ENCODE measurements around the gene PIAS1. TPM values are rescaled to one million over a fixed set of nuclear protein-coding genes. Genes with fewer than 3 reads are reported as not detected.
"Not testable (repeated sequence)": the region's sequence is repeated elsewhere in the genome, so short reads cannot be mapped to it uniquely, and the experiment has no call there.

PIAS1 gene
- polyA plus RNA-seq, 4 donors, result 40.5 to 50.8 (median 49.1) TPM

DNA sequence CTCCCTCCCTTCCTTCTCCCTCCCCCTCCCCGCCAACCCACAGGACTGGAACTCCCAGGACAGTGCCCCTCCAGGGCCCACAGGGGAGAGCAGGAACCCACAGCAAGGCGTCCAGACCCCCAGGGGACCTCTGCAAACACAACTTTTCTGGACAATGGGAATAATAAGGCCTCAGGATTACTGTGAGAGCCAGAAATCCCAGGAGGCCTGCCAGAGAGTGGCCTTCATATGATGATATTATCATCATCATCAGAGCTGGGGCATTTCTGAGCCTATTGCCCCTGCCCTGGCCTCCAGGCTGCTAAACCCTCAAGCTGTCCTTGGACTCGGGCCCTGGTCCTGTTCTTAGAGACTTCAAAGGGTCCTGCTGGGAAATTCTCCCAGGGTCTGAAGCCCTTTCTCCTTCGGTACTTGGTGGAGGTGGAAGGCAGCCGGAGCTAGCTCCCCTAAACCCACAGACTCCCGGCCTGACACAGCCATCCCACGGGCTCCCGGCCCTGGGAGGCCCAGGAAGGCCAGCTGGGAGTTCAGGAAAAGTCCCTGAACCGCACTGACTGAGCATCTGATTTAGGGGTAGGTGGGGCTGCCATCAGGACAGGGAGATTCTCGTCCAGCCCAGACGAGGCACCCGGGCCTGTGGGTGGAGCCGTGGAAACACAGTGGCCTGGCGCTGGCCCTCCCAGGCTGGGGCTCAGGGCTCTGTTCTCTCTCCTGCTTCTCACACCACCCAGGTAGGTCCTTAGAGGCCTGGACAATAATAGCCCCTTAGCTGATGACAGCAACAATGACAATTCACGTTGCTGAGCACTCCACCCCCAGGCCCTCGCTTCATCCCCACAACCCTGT, 146.1 kb downstream of the PIAS1 start:
- no peak for DNase-seq (ENCODE audit: low read depth in 4 of 4, low spot score in 3 of 4)

DNA sequence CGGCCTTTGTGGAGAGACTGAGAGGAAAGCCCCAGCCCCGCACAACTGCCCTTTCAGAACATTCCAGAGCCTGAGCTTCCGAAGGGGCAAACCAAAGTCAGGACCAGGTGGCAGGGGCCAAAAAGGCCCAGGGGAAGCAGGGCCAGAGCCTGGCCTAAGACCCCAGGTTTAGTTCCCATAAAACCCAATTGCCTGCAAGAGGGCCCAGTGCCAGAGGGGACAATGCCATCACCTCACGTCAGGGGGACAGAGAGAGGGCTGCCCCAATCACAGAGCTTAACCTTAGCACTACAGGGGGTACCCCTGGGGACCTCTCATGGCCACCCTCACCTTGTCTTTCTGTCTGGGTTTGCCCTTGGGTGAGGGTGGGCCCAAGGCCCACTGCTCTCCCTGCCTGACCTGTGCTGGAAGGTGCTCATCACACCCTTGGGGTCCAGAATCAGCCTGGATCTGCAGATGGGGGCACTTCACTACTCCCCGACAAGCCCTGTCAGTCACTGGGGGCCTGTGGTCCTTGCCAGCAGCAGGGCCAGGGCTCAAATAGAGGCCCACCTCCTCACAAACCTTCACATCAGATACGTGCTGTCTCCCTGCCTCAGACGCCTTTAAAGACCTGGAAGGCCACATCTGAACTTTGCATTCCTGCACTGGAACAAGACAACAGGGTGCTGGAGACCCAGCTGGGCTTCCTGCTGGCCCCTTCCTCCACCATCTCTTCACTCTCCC, 147.2 kb downstream of the PIAS1 start:
- no peak for DNase-seq (ENCODE audit: low read depth in 4 of 4, low spot score in 3 of 4)

GRCh38 chr15:68201879-68202261, 147.8 kb downstream of the PIAS1 start:
- DNase-seq (ENCODE audit: low read depth in 4 of 4, low spot score in 3 of 4), result no peak

- DNase-seq (ENCODE audit: low read depth in 4 of 4, low spot score in 3 of 4), result not testable (repeated sequence)
Observed at GRCh38 chr15:68202994-68203393, 148.9 kb downstream of the PIAS1 start.

DNA sequence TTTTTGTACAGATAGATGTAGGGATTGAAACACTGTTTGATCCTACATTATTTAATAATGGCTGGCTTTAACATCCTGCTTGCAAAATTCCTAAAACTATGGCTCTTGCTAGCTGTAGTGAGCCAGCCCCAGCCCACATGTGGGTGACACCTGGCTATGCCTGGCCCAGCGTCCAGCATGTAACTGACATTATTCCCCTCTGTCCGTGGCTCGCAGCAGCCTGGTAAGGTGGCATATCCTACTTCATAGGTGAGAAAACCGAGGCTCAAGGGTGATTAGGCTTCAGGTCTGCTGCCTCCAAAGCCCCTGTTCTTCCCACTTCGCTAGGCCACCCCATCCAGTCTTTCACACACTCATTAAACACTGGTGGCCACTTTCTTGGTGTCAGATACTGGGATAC, 149.4 kb downstream of the PIAS1 start:
- DNase-seq (ENCODE audit: low read depth in 4 of 4, low spot score in 3 of 4), result no peak

- no peak for DNase-seq (ENCODE audit: low read depth in 4 of 4, low spot score in 3 of 4)
Observed at GRCh38 chr15:68203956-68204355, 149.8 kb downstream of the PIAS1 start.

DNA sequence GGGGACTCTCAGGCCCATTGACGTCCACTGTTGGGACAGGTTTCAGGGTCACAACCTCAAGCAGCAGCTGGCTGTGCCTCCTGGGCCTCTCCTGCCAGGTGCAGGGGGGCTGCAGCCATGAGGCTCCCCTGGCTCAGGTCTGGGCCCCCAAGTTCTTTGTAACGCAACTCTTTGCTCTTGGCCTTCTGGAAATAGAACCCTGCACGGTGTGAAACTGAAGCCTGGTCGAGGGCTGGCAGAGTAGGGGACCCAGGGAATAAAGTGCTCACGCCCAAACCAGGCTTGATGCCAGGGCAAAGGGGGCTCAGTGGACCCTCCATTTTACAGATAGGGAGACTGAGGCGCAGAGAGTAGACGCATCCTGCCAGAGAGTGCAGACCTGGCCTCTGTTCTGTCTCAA, 150.2 kb downstream of the PIAS1 start:
- DNase-seq (ENCODE audit: low read depth in 4 of 4, low spot score in 3 of 4), result no peak

DNA sequence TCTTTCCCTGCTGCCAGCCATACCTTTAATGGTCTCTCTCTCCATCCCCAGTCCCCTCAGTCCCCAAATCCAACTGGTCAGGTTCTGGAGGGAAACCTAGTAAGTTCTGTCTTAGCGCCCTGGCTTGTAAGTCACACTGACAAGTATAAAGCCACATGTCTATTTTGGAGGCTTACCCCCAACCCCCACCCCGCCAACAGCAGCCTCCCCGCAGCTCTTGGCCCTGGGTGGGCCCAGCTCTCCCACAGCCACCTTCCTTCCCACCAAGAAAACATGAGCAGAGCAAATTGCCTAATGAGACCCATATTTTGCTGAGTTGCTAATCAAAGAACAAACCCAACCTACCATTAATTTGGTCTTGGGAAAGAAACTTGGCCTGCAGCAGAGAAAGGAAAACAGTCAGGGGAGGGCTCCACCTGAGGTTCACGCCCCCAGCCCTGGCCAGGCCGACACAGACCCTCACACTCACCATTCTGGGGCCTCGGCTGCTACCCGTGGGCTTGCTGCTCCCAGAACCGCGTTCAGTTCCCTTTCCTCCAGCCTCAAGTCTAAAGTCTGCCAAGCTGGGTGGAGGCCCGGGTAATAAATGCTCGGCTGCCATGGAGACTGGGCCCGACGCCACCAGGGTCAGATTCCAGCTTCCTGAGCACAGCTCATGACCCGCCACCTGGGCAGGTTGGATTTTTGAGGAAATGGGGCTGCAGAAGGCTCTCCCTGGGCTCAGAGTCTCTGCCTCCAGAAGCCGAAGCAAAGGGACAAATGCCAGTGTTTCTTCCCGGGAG, 150.9 kb downstream of the PIAS1 start, which contains the start of gene CALML4:
CALML4 (minus strand) TSS at position 557 of the 782 bp plus-strand sequence; CDS start at position 472, 85 bp downstream.
- peak in 3 of 4 donors; percentile 60 to 69 (median 63) for DNase-seq (ENCODE audit: low read depth in 4 of 4, low spot score in 3 of 4)

DNA sequence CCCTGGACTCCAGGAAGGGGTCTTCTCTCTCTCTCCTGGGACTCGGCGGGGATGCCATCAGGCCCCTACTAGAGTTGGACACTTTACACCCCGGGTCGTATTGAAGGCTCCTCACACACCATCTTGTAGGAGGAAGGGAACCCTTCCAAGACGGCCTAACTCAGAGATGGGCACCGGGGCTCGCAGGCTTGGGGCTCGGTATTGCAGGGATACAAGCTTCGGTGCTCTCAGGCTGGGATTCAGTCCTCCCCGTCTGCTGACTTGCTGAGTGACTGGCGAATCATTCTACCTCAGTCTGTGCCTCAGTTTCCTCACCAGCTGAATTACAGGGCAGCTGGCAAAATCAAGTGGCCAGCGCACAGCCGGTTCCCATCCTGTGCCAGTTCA, 151.4 kb downstream of the PIAS1 start:
- DNase-seq (ENCODE audit: low read depth in 4 of 4, low spot score in 3 of 4), result no peak

- no peak for DNase-seq (ENCODE audit: low read depth in 4 of 4, low spot score in 3 of 4)
Observed at GRCh38 chr15:68205954-68206539, 151.9 kb downstream of the PIAS1 start.

DNA sequence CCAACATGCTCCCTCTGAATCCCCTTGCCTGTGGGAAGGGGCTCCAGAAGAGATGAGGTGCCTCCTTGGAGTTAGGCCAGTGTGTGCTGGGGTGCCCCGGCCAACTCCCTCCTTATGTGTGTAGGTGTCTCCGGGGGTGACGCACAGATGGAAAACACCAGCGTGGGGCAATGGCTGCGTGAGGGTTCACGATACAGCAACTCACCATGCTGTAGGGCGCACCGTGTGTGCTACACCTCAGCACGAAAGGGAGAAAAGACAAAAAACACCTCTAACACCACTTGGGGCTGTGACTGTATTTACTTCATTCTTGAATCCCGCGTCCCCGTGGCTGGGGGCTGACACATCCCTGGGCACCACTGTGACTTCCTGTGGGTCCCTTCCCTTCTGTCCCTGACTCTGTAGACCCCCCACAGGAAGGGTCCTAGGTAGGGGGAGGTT, 152.6 kb downstream of the PIAS1 start:
- DNase-seq (ENCODE audit: low read depth in 4 of 4, low spot score in 3 of 4), result no peak

DNA sequence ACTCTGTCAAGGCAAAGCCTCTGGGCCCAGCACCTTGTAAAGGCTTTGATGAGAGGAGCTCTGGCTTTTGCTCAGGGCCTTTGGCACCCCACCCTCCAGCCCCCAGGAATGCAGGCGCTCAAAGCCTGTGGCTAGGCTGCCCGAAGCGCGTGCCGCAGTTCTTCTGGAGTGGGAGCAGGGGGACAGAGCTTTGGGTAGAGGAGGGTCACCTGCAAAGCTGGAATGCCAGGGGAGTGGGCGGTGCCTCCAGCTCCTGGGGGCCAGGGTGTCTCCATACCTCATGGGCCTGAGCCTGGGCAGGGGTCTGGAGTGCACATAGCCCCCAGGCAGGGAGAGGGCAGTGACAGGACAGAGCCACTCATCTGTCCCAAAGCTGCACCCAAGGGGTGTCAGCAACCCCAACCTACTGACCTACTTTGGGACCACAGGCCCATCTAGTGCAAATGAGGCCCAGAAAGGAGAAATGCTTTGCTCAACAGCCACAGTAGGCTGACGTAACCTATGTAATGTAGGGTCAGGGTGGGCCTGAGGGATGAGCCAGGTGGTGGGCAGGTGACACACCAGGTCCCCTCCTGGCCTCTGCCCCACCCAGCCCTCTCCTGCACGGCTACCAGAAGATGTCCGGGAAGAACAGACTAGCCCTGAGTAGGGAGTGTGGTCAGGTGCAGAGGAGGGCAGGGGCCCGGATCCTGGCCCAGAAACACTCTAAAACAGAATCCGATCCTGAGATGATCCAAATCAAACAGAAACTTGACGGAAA, 153.2 kb downstream of the PIAS1 start:
- DNase-seq (ENCODE audit: low read depth in 4 of 4, low spot score in 3 of 4), result no peak

GRCh38 chr15:68208136-68208535, 154.0 kb downstream of the PIAS1 start:
- DNase-seq (ENCODE audit: low read depth in 4 of 4, low spot score in 3 of 4), result no peak

GRCh38 chr15:68208636-68209240, 154.6 kb downstream of the PIAS1 start:
- DNase-seq (ENCODE audit: low read depth in 4 of 4, low spot score in 3 of 4), result no peak

- DNase-seq (ENCODE audit: low read depth in 4 of 4, low spot score in 3 of 4), result no peak
Observed at GRCh38 chr15:68209272-68209671, 155.2 kb downstream of the PIAS1 start.

- DNase-seq (ENCODE audit: low read depth in 4 of 4, low spot score in 3 of 4), result no peak
Observed at GRCh38 chr15:68209735-68210408, 155.8 kb downstream of the PIAS1 start.

DNA sequence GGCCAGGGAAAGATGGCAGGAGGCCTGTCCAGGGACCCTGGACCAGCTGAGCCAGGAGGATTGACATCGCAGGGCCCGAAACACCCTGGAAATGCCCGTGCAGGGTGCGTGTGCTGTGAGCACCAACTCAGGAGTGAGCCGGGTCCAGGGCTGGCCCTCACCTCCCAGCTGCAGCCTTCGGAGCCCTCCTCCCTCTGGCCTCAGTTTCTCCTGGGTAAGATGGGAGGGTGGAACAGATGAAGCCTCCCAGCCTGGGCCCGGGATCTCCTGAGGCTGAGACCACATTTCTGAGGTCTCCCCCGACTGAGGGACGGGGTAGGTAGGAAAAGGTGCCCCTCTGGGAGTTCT, 156.3 kb downstream of the PIAS1 start:
- no peak for DNase-seq (ENCODE audit: low read depth in 4 of 4, low spot score in 3 of 4)

GRCh38 chr15:68210821-68211655, 156.9 kb downstream of the PIAS1 start:
- DNase-seq (ENCODE audit: low read depth in 4 of 4, low spot score in 3 of 4), result peak in 1 of 4 donors; percentile 44

Data from right renal pelvis (tissue), 4 donors.